ENCODE data around the gene GALK1.

GRCh38 chr17:75764417-75764710, 628 bp downstream of the GALK1 start:
- TF ChIP-seq CTCF (IDR thresholded peaks at IDR 0.05; ENCODE audit: insufficient read depth, low read length, poor library complexity, severe bottlenecking) = no peak
- TF ChIP-seq EZH2phosphoT487 (conservative IDR thresholded peaks at IDR 0.05; ENCODE audit: low read length) = no peak

Data from SU-DHL-6 (cell line).